Astrocyte (in vitro differentiated cells and primary cell): ENCODE results near the gene CIZ1. TPM values are rescaled to one million over a fixed set of nuclear protein-coding genes. Genes with fewer than 3 reads are reported as not detected.

Experiments
- DNase-seq: peaks from one replicate; pipeline ENCODE4 v3.0.0-alpha.2; 2010; ENCODE audit warnings: low read depth
- FAIRE-seq: peaks from 2 replicates; lab custom pipeline; 2011; peaks lifted over from hg19 to GRCh38; lab: Jason Lieb, UNC
- H2AFZ ChIP-seq: 2 replicates; pipeline ENCODE4 v1.6.0; 2012; ENCODE audit warnings: low read depth, low read length, inconsistent platforms
- H3K27ac ChIP-seq: 2 replicates; pipeline ENCODE4 v1.5.1; 2011; ENCODE audit warnings: low read depth, low read length, inconsistent platforms
- H3K27me3 ChIP-seq: 2 replicates; pipeline ENCODE4 v1.6.0; 2011; ENCODE audit warnings: low read length, inconsistent platforms; ENCODE audit not compliant: insufficient read depth
- H3K36me3 ChIP-seq: 2 replicates; pipeline ENCODE4 v1.5.1; 2011; ENCODE audit warnings: low read length, inconsistent platforms; ENCODE audit not compliant: insufficient read depth
- H3K4me1 ChIP-seq: 2 replicates; pipeline ENCODE4 v1.5.1; 2011; ENCODE audit warnings: low read length, inconsistent platforms; ENCODE audit not compliant: insufficient read depth
- H3K4me2 ChIP-seq: 2 replicates; pipeline ENCODE4 v1.6.0; 2012; ENCODE audit warnings: low read length, inconsistent platforms
- H3K4me3 ChIP-seq: 2 replicates; pipeline ENCODE4 v1.5.1; 2011; ENCODE audit warnings: low read depth, mild to moderate bottlenecking, low read length, inconsistent platforms; ENCODE audit not compliant: insufficient read depth
- H3K79me2 ChIP-seq: 2 replicates; pipeline ENCODE4 v1.6.0; 2012; ENCODE audit warnings: mild to moderate bottlenecking, low read length, inconsistent platforms; ENCODE audit not compliant: insufficient read depth
- H3K9ac ChIP-seq: 2 replicates; pipeline ENCODE4 v1.6.0; 2012; ENCODE audit warnings: mild to moderate bottlenecking, low read length, inconsistent platforms
- H3K9me3 ChIP-seq: 2 replicates; pipeline ENCODE4 v1.5.1; 2012; ENCODE audit warnings: low read depth, mild to moderate bottlenecking, low read length, inconsistent platforms; ENCODE audit not compliant: insufficient read depth
- H4K20me1 ChIP-seq: 2 replicates; pipeline ENCODE4 v1.6.0; 2012; ENCODE audit warnings: low read length, inconsistent platforms; ENCODE audit not compliant: insufficient read depth
- H3K27ac Mint-ChIP-seq: one replicate; pipeline ENCODE4 v1.8.0; 2021; ENCODE audit warnings: mild to moderate bottlenecking, mixed read lengths; ENCODE audit not compliant: unreplicated experiment
- H3K27me3 Mint-ChIP-seq: one replicate; pipeline ENCODE4 v1.8.0; 2021; ENCODE audit warnings: low read depth, mixed read lengths; ENCODE audit not compliant: unreplicated experiment
- H3K36me3 Mint-ChIP-seq: one replicate; pipeline ENCODE4 v1.8.0; 2021; ENCODE audit warnings: low read depth, mixed read lengths; ENCODE audit not compliant: unreplicated experiment
- H3K4me1 Mint-ChIP-seq: one replicate; pipeline ENCODE4 v1.8.0; 2021; ENCODE audit warnings: low read depth, mixed read lengths; ENCODE audit not compliant: unreplicated experiment
- H3K4me3 Mint-ChIP-seq: one replicate; pipeline ENCODE4 v1.8.0; 2021; ENCODE audit warnings: mild to moderate bottlenecking, moderate library complexity, mixed read lengths; ENCODE audit not compliant: unreplicated experiment
- H3K9me3 Mint-ChIP-seq: one replicate; pipeline ENCODE4 v1.8.0; 2021; ENCODE audit warnings: mild to moderate bottlenecking, mixed read lengths; ENCODE audit not compliant: unreplicated experiment
- EZH2 ChIP-seq: IDR thresholded peaks from 2 replicates; pipeline ENCODE4 v1.6.1; 2012; ENCODE audit warnings: mild to moderate bottlenecking, low read length, inconsistent platforms; ENCODE audit not compliant: insufficient read depth
- total RNA-seq: library from RNA; stranded (reverse); gene quantifications from 2 replicates; pipeline ENCODE4 v1.2.1, GENCODE V29; 2021
- TF ChIP-seq, protein P1 (sequence below): IDR thresholded peaks from 2 replicates; pipeline ENCODE4 v1.5.1; 2011; ENCODE audit warnings: low read depth, mild to moderate bottlenecking, inconsistent platforms, low read length, moderate library complexity; ENCODE audit not compliant: insufficient read depth

The CIZ1 gene
- total RNA-seq, 1 donor from 2014 or later: 117 TPM

DNA sequence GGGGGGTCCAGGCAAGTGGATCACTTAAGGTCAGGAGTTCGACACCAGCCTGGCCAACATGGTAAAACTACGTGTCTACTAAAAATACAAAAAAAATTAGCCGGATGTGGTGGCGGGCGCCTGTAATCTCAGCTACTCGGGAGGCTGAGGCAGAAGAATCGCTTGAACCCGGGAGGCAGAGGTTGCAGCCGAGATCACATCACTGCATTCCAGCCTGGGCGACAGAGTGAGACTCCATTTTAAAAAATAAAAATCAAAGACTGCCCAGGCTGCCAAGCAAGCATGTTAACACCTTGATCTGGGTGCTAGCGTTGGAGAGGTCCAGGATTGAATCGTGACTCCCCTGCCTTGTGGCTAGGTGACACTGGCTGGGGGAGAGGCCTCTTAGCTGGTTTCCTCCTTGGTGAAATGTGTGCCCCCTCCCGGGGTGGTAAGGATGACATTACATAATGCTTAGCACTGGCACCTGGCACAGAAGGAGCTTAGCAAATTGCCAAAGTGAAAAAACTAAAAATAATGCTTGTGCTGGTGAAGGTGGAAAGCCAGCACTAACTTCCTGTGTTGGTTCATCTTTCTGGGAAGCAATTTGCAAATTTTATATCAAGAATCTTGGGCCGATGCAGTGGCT lies 2.2 kb upstream of the CIZ1 start:
- H3K9ac ChIP-seq: no peak overlapping the region
- Mint-ChIP-seq H3K36me3 (peaks cover 5% of the 10 kb centered on the region), H3K9me3 (no peaks in the 10 kb centered on the region), H3K27me3 (no peaks in the 10 kb centered on the region), H3K4me3 (no peak overlapping the region), H3K4me1 (peaks cover 5% of the 10 kb centered on the region), H3K27ac (no peak overlapping the region)
- H3K9me3 ChIP-seq: no peaks in the 10 kb centered on the region
- H3K27me3 ChIP-seq: no peaks in the 10 kb centered on the region
- H4K20me1 ChIP-seq: peaks cover 6% of the 10 kb centered on the region
- peaks cover 9% of the 10 kb centered on the region for H3K36me3 ChIP-seq
- peaks cover 12% of the 10 kb centered on the region for H3K4me1 ChIP-seq
- H3K79me2 ChIP-seq: peaks cover 20% of the 10 kb centered on the region
- H3K27ac ChIP-seq: no peak overlapping the region
- H2AFZ ChIP-seq: no peak overlapping the region
- FAIRE-seq (no peak), DNase-seq (no peak)
- TF ChIP-seq, protein P1, sequence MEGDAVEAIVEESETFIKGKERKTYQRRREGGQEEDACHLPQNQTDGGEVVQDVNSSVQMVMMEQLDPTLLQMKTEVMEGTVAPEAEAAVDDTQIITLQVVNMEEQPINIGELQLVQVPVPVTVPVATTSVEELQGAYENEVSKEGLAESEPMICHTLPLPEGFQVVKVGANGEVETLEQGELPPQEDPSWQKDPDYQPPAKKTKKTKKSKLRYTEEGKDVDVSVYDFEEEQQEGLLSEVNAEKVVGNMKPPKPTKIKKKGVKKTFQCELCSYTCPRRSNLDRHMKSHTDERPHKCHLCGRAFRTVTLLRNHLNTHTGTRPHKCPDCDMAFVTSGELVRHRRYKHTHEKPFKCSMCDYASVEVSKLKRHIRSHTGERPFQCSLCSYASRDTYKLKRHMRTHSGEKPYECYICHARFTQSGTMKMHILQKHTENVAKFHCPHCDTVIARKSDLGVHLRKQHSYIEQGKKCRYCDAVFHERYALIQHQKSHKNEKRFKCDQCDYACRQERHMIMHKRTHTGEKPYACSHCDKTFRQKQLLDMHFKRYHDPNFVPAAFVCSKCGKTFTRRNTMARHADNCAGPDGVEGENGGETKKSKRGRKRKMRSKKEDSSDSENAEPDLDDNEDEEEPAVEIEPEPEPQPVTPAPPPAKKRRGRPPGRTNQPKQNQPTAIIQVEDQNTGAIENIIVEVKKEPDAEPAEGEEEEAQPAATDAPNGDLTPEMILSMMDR: no peak
- no peak for TF ChIP-seq EZH2
- peak overlapping the region; percentile 97 for H3K4me2 ChIP-seq
- no peak overlapping the region for H3K4me3 ChIP-seq

DNA sequence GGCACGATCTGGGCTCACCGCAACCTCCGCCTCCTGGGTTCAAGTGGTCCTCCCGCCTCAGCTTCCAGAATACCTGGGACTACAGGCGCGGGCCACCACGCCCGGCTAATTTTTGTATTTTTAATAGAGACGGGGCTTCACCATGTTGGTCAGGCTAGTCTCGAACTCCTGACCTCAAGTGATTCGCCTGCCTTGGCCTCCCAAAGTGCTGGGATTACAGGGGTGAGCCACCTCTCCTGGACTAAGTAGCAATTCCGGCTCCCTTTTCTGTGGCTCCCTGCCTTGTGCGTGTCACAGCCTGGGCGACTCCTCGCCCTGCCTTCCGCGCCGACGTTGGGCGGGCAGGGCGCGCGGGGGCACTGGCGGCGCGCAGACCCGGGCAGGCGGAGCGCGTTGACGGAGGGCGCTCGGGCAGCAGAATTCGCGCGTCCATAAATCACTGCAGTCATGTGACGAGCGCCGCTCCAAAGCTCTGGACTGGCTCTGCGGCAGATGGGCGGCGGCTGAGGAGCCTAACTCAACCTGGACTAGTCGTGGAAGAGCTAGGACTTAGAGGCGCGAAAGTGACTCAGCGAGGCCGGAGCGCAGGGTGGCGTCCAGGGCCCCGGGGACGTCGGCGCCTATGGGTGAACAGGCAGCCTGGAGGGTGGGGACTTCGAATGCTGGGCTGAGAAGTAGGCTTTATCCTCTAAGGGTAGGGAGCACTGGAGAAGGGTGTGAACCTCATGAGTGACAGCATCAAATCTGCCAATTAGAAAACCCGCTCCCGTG lies 1.4 kb upstream of the CIZ1 start:
- peaks cover 11% of the 10 kb centered on the region for H4K20me1 ChIP-seq
- FAIRE-seq (no peak), DNase-seq (peak; percentile 72)
- H2AFZ ChIP-seq: peak overlapping the region; percentile 62
- peak overlapping the region; percentile 97 for H3K4me2 ChIP-seq
- no peaks in the 10 kb centered on the region for H3K9me3 ChIP-seq
- no peak overlapping the region for H3K27ac ChIP-seq
- no peaks in the 10 kb centered on the region for H3K9me3 Mint-ChIP-seq
- peaks cover 3% of the 10 kb centered on the region for H3K36me3 Mint-ChIP-seq
- H3K4me1 ChIP-seq: peaks cover 12% of the 10 kb centered on the region
- peak overlapping the region; percentile 23 for H3K9ac ChIP-seq
- H3K27me3 ChIP-seq: no peaks in the 10 kb centered on the region
- H3K27ac Mint-ChIP-seq: no peak overlapping the region
- H3K4me1 Mint-ChIP-seq: peaks cover 8% of the 10 kb centered on the region
- no peaks in the 10 kb centered on the region for H3K27me3 Mint-ChIP-seq
- H3K4me3 ChIP-seq: peak overlapping the region; percentile 34
- H3K79me2 ChIP-seq: peaks cover 26% of the 10 kb centered on the region
- H3K36me3 ChIP-seq: peaks cover 9% of the 10 kb centered on the region
- no peak for TF ChIP-seq EZH2
- TF ChIP-seq, protein P1: no peak
- H3K4me3 Mint-ChIP-seq: no peak overlapping the region
